GM12801 (cell line): ENCODE measurements around the gene OOSP3.

Source experiments
- TF ChIP-seq, protein P1 (sequence below): IDR thresholded peaks from one replicate; pipeline ENCODE4 v1.5.1; 2011; ENCODE audit warnings: control low read depth; ENCODE audit not compliant: insufficient read length; ENCODE audit errors: extremely low read depth

Gene OOSP3

DNA sequence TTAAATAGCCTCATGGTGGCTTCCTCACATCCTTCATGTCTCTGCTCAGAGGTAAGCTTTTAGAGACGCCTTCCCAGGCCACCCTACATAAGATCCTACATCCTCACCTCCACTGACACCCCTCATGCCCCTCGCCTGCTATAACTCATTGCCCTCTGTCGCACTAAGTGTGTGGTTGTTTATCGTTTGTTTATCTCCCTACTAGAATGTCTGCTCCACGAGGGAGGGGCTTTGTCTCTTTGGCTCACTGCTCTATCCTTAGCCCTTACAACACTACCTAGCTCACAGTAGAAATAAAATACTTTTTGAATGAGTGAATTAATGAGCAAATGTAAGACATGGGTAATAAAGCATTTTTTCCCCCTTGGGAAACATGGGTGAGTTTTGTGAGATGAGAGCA lies 32.0 kb upstream of the OOSP3 start:
- TF ChIP-seq, protein P1, sequence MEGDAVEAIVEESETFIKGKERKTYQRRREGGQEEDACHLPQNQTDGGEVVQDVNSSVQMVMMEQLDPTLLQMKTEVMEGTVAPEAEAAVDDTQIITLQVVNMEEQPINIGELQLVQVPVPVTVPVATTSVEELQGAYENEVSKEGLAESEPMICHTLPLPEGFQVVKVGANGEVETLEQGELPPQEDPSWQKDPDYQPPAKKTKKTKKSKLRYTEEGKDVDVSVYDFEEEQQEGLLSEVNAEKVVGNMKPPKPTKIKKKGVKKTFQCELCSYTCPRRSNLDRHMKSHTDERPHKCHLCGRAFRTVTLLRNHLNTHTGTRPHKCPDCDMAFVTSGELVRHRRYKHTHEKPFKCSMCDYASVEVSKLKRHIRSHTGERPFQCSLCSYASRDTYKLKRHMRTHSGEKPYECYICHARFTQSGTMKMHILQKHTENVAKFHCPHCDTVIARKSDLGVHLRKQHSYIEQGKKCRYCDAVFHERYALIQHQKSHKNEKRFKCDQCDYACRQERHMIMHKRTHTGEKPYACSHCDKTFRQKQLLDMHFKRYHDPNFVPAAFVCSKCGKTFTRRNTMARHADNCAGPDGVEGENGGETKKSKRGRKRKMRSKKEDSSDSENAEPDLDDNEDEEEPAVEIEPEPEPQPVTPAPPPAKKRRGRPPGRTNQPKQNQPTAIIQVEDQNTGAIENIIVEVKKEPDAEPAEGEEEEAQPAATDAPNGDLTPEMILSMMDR = no peak

DNA sequence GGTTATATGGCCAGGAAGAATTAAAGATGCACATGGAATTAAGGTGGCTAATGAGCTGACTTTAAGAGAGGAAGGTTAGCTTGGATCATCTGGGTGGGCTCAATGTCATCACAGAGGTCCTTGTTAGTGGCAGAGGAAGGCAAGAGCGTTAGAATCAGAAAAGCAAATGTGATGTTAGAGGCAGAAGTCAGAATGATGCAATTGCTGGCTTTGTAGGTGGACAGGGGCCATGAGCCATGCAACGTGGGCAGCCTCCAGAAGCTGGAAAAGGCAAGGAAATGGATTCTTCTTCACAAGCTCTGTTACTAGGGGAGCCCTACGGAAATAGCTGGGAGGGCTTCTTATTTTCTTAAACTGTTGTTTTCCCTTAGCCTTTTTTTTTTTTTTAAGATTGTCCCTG lies 31.0 kb upstream of the OOSP3 start:
- TF ChIP-seq, protein P1 = no peak

DNA sequence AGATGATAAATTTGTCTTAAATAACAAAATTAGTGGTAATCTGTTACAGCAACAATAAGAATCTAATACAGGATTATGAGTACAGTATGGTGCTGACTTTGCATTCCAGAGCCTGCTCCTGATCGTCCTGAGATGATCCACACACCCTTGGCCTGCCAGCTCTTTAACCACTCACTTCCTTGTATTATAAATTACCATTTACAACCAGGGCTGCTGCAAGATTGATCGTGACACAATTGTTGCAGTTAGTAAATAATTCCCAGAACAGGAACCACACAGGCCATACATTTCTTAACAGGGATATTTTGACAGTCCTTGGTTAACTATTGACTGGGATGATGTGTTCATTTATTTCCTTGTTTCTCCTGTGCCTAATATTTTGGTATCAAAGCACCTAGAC lies 29.5 kb upstream of the OOSP3 start:
- TF ChIP-seq, protein P1 = no peak

DNA sequence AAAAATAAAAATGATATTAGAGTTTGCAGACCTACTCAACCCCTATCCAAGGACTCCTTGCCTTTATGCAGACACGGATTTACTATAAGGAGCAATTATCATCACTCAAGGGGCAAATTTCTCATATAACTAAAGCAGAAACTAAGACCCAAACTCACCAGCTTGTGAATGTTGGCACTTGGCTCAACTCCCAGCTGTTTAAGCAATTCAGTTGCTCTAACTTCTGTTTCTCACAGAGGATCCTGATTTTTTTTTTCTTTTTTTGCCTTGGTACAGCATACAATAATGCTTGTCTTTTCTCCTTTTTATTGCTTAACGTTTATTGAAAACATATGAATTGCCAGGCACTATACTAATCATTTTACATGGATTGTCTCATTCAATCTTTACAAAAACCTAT lies 23.7 kb upstream of the OOSP3 start:
- TF ChIP-seq, protein P1 = no peak

DNA sequence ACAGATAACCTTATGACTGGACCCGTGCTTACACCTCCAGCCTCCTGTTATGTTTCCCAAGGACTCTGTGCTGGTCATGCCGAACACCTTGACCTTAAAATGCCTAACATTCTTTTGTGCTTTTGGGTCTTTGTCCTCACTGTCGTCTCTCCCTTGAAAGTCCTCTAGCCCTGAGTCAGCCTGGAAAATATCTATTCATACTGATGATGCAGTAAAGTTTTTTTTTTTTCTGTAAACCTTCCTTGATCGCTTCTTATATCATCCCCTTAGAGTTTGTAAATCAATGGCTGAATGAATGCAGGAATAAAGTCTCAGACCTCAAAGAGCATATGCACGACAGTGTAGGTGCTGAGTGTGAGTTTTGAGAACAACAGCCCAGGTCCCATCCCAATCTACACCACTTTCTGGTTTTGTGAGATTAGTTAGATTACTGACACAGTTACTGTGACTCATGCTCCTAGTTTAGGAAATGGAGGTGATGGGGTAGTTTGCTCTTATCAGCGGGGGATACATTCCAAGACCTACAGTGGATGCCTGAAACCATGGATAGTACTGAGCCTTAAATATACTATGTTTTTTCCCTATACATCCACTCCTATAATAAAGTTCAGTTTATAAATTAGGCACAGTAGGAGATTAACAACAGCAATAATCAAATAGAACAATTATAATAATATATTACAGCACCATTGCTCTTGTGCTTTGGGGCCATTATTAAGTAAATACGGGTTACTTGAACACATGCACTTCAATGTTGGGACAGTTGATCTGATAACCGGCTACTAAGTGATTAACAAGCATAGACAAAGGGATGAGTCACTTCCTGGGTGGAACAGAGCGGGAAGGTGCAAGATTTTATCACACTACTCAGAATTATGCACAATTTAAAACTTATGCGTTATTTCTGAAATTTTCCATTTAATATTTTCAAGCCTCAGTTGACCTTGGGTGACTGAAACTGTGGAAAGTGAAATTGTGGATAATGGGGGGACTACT lies 20.8 kb upstream of the OOSP3 start:
- TF ChIP-seq, protein P1 = no peak

DNA sequence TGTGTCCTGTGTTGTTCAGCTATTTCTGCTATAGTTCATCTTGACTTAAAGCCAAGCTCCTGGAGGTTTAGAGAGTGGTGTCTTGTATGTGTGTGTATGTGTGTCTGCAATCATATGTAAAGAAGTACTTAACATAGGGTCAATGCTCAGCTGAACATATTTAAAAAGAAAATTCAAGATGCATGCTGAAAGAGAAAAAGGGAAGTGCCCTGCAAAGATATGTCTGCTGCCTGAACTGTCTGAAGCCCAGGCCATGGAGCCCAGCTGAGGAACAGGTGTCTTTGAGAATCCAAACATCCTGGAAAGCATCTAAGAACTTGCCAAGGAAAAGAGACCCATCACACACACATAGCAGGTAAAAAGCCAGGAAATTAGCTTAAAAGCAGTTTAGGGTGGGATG lies 18.9 kb upstream of the OOSP3 start:
- TF ChIP-seq, protein P1 = no peak

DNA sequence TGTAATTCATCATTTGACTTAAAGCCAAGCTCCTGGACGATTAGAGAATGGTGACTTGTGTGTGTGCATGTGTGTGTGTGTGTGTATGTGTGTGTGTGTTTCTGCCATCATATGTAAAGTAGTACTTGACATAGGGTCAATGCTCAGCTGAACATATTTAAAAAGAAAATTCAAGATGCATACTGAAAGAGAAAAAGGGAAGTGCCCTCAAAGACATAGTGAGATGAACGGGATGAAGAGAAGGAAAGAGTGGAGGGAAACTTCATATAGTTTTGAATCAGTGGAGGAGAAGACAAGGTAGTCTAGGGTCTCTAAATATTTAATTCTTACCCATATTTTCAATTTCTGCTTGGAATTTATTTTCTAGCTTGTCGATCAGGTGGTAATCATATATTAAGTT lies 16.3 kb upstream of the OOSP3 start:
- TF ChIP-seq, protein P1 = no peak
